ENCODE measurements around the gene RFX1.

GRCh38 chr19:14035706-14036105, 29.6 kb upstream of the RFX1 start:
- TF ChIP-seq, protein P1, sequence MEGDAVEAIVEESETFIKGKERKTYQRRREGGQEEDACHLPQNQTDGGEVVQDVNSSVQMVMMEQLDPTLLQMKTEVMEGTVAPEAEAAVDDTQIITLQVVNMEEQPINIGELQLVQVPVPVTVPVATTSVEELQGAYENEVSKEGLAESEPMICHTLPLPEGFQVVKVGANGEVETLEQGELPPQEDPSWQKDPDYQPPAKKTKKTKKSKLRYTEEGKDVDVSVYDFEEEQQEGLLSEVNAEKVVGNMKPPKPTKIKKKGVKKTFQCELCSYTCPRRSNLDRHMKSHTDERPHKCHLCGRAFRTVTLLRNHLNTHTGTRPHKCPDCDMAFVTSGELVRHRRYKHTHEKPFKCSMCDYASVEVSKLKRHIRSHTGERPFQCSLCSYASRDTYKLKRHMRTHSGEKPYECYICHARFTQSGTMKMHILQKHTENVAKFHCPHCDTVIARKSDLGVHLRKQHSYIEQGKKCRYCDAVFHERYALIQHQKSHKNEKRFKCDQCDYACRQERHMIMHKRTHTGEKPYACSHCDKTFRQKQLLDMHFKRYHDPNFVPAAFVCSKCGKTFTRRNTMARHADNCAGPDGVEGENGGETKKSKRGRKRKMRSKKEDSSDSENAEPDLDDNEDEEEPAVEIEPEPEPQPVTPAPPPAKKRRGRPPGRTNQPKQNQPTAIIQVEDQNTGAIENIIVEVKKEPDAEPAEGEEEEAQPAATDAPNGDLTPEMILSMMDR (IDR thresholded peaks at IDR 0.05): no peak
- TF ChIP-seq EZH2 (IDR thresholded peaks at IDR 0.05; ENCODE audit: borderline replicate concordance, insufficient read depth, low read depth, low read length, poor library complexity, severe bottlenecking): no peak

Data from B cell (primary cell).